A204.1 (cell line): Measurements from ENCODE around the gene TCERG1L.

ENCODE experiments used
- FAIRE-seq: peaks from 2 replicates; lab custom pipeline; 2012; peaks lifted over from hg19 to GRCh38; lab: Jason Lieb, UNC

Gene TCERG1L

GRCh38 chr10:131269776-131270460 lies 41.6 kb downstream of the TCERG1L start:
- FAIRE-seq: no peak

- FAIRE-seq: no peak
Observed at GRCh38 chr10:131267814-131268095, 43.8 kb downstream of the TCERG1L start.

GRCh38 chr10:131266936-131267813 lies 44.3 kb downstream of the TCERG1L start:
- no peak for FAIRE-seq

- FAIRE-seq: no peak
Observed at GRCh38 chr10:131264110-131264788, 47.3 kb downstream of the TCERG1L start.

GRCh38 chr10:131261890-131262475 lies 49.5 kb downstream of the TCERG1L start:
- FAIRE-seq: no peak

- no peak for FAIRE-seq
Observed at GRCh38 chr10:131260452-131261211, 50.9 kb downstream of the TCERG1L start.

GRCh38 chr10:131260031-131260430 lies 51.5 kb downstream of the TCERG1L start:
- FAIRE-seq: no peak

GRCh38 chr10:131259535-131259934 lies 52.0 kb downstream of the TCERG1L start:
- no peak for FAIRE-seq

GRCh38 chr10:131258256-131258655 lies 53.3 kb downstream of the TCERG1L start:
- no peak for FAIRE-seq

- no peak for FAIRE-seq
Observed at GRCh38 chr10:131257027-131257426, 54.5 kb downstream of the TCERG1L start.

- no peak for FAIRE-seq
Observed at GRCh38 chr10:131254859-131255252, 56.7 kb downstream of the TCERG1L start.

- no peak for FAIRE-seq
Observed at GRCh38 chr10:131253931-131254858, 57.3 kb downstream of the TCERG1L start.

GRCh38 chr10:131252567-131253276 lies 58.8 kb downstream of the TCERG1L start:
- no peak for FAIRE-seq

GRCh38 chr10:131251146-131251541 lies 60.4 kb downstream of the TCERG1L start:
- no peak for FAIRE-seq

- no peak for FAIRE-seq
Observed at GRCh38 chr10:131250454-131251145, 60.9 kb downstream of the TCERG1L start.

GRCh38 chr10:131249955-131250344 lies 61.6 kb downstream of the TCERG1L start:
- no peak for FAIRE-seq

- FAIRE-seq: no peak
Observed at GRCh38 chr10:131249238-131249954, 62.1 kb downstream of the TCERG1L start.

GRCh38 chr10:131248376-131249165 lies 63.0 kb downstream of the TCERG1L start:
- FAIRE-seq: no peak
